Pulmonary artery endothelial cell (primary cell): ENCODE measurements around the gene TSSK2. TPM values are rescaled to one million over a fixed set of nuclear protein-coding genes. Genes with fewer than 3 reads are reported as not detected.

Experiments used
- DNase-seq: peaks from one replicate; pipeline ENCODE4 v3.0.0-alpha.2; 2011; ENCODE audit warnings: low read depth, low spot score
- total RNA-seq: library from RNA; depleted of rRNA; stranded (reverse); fragments of >200 nt; gene quantifications from 2 replicates; pipeline ENCODE4 v1.2.3, GENCODE V29; 2014

TSSK2 gene
- total RNA-seq, 1 donor from 2014 or later: not detected

DNA sequence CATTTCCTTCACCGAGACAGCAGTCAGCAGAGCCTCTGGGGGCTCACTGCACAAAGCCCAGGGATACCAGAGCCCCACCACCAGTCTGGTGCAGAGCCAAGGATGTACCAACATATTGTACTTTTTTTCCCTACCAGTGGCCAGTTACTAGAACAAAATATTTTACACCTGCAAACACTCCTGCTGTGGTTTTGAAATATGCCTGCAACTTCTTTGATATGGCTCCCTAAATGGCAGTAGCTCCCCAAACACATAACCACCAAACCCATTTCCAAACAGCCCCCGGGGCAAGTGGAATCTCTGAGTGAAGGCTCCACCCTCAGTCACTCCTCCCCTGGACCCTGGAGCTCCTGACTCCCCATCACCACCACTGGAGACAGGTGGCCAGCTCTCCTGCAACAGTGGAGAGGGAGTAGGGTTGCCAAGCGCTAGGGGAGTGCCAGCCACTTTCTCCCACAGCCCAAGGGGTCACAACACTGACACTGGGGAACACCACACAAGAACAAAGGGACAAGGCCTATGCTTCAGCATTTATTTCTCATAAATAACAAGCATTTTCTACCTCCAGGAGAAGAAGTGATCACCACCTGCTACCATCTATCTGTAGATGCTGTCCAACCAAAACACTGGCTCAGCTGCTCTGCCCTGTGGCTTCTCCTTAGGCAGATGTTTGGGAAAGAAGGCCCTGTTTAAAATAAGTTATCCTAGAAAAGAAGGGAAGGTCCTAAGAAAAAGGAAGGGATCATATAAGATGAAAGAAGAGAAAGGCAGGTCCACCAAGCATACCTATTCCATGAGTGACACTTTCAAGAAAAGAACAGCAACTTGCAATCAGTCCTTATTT, 24.0 kb upstream of the TSSK2 start:
- DNase-seq: no peak

DNA sequence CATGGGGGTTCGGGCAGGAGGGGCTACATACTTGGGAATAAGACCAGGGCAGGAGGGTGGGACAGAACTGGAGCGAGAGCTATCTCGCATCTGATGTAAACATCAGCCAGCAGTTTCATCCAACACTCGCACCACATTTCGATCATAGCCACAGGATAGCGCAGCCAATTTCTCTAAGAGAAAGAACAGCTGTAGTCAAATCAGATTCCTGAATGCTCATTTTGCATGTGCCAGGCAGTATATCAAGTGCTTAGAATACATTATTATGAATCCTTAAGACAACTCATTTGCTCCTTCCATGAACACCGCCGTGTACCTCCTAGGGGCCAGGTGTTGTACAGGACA, 23.4 kb upstream of the TSSK2 start:
- DNase-seq: no peak

DNA sequence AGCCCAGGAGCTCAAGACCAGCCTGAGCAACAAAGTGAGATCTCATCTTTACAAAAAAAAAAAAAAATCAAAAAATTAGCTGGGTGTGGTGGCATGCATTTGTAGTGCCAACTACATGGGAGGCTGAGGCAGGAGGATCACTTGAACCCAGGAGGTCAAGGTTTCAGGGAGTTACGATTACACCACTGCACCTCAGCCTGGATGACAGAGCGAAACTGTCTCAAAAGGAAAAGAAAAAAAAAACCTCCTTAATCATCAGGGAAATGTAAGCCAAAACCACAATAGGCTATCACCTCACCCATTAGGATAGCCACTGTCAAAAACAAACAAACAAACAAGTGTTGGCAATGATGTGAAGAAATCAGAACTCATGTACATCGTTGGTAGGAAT, 22.3 kb upstream of the TSSK2 start:
- no peak for DNase-seq

DNA sequence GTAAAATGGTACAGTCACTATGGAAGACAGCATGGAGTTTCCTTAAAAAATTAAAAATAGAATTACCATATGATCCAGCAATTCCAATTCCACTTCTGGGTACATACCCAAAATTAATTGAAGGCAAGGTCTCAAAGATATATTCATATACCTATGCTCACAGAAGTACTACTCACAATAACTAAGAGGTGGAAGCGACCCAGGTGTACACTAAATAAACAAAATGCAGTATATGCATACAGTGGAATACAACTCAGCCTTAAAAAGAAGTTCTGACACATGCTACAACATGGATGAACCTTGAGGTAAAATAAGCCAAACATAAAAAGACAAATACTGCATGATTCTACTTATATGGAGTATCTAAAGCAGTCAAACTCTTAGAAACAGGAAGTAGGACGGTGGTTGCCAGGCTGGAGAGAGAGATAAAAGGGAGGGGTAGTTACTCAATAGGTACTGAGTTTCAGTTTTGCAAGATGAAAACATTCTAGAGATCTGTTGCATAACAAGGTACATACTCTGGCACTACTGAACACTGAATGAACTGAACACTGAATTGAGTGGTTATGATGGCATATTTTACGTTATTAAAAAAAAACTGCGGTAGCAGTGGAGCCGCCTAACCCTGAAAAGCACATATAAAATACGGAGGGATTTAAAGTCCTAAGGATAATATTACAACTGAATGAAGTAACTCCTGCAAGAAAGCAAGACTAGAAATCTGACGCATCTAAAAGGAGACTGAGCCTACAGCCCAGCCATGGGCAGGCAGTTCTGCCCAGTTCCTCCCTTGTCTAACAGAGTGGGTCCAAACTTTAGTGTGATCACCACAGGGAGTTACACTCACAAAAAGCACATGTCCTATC, 21.7 kb upstream of the TSSK2 start:
- DNase-seq: no peak

- no peak for DNase-seq
These were observed 21.0 kb upstream of the TSSK2 start for GRCh38 chr22:19110064-19110458.

GRCh38 chr22:19110646-19111045, 20.5 kb upstream of the TSSK2 start:
- DNase-seq: no peak

DNA sequence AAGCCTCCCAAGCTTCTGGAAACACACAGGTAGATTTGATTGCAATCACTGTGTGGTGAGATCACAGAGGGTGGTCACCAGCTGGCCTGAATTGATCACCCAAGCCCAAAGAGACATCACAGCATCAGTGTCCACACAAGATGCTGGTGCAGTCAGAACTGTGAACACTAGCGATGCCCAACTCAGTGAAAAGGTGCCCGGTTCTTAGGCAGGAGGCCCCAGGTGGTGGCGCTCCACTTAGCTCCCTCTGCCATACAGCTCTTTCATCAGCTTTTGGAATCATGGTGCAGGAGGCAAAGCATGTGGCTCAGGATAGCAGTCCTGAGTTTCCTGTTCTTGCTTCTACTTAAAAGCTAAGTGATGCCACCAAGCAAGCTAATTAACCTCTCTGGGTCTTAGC, 20.0 kb upstream of the TSSK2 start:
- DNase-seq: no peak

DNA sequence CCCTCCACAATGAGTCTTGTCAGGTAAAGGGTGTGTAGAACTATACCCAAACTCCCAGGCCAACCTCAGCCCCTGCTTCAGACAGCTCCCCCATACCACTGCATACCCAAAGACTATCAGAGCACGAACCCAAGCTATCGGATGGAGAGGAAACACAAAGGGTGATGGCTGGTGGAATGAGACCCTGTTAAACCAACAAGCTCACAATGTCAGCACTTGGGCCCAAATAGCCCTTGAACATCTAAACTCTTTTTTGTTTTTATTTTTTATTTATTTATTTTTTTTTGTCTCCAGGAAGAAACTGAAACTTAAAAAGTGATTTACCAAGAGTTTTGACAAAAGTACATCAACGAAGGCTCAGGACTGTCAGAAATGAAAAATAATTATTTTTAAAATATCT, 19.5 kb upstream of the TSSK2 start:
- no peak for DNase-seq

DNA sequence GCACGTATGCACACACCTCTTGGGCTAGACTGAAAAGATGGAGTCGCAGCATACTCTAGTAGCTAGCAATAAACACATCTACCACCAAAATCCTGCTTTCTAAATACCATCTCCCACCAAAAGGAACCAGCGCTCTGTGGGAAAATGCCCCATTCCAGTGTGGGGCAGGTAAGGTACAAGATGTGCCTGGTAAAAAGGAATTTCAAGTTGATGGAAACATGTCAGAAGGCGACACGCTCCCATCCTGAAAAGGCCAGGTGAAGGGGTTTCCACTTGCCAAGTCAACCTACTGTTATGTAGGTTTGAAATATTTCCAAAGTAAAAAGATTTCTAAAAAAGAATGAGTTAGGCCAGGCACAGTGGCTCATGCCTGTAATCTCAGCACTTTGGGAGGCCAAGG, 17.7 kb upstream of the TSSK2 start:
- no peak for DNase-seq

DNA sequence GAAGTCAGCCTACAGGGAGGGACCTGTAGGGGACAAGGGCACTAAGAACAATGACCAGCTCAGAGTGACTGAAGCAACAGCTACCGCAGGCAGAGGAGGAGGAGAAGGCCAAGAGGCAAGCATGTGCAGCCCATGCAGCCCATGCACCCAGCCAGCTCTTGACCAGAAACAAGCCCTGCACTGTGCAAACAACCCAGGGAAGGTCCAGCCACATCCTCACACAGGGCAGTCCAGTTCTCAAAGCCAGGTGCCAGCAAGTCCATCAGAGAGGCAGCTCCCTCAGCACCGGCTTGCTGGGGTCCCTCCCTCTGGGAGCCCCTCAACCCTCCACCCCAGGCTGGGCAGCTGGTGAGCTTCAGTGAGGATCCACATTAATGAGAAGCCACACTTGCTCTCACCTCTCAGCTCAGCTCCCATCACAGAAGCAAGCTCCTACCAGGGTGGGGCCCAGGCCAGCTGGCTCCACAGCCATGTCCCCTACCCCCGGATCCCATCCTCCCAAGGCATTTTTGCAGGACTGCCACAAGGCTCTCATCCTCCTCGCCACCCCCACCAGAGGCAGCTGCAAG, 16.0 kb upstream of the TSSK2 start:
- no peak for DNase-seq

GRCh38 chr22:19115628-19116027, 15.5 kb upstream of the TSSK2 start:
- DNase-seq: no peak

- DNase-seq: no peak
These were observed 14.0 kb upstream of the TSSK2 start for GRCh38 chr22:19117111-19117512.

GRCh38 chr22:19118329-19118880, 12.7 kb upstream of the TSSK2 start:
- DNase-seq: no peak

GRCh38 chr22:19119949-19120348, 11.2 kb upstream of the TSSK2 start:
- no peak for DNase-seq

DNA sequence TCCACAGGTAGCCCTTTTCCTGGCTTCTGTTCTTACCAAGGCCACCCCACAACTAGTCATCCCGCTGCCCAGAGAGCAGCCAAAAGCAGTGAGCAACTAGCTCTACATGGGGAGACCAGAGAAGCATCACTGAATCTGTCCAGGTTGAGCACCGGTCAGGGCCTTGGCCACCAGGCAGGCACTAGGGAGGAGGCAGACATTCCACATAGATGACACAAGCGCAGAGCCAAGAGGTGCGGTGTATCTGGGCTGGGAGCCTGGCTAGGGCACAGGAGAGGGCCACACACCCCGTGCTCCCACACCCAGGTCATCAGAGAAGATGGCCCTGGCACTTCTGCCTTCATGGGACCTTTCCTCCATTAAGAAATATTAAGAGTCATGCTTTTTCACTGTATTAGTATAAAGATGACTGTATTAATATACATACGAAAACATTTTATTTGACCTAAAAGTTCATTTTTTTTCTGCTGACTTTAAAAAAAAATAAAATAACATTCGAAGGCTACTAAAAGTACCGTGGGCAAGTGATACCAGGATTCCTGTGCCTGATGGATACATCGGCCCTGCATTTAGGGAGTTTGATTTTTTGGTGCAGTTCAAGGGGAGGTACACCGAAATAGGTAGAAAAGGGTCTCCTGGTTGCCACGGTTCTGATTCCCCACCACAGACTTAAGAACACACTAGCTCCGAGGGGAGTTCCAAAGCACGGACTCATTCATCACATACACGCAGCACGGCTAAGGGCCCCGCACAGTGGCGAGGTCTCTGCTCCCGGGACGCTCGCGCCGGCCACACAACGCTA, 10.1 kb upstream of the TSSK2 start:
- DNase-seq: no peak

GRCh38 chr22:19121631-19122142, 9.4 kb upstream of the TSSK2 start:
- DNase-seq: no peak

DNA sequence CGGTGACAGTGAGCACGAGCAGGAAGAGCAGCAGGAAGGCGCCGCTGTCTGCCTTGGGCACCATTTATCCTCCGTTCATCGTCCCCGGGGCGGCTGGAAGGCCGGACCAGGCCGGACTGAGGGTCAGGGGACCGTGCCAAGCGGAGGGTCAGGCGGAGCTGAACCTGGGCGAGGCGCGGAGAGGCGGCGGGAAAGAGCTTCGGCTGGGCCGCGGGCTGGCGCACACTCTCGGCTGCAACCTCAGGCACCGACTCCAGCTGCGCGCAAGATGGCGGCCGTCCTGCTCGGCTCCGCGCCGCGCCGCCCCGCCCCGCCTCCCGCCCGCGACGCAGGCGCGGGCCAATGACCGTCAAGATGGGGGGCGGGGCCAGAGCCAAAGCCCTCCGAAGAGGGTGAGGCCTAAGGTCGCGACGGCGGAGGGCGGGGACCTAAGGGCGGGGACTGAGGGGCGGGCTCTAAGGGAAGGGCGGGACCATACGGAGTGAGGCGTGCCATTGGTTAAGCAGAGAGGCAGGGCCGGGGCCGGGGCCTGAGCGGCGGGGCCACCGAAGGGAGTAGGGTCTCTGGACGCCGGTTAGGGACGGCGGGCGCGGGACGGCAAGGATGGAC, 8.9 kb upstream of the TSSK2 start, which contains the start of gene DGCR2:
TSS of gene DGCR2 (minus strand) at position 270 of the 609 bp plus-strand sequence. CDS start at position 64, 206 bp downstream.
- DNase-seq: peak; percentile 85

- no peak for DNase-seq
These were observed 8.2 kb upstream of the TSSK2 start for GRCh38 chr22:19122752-19123492.

DNA sequence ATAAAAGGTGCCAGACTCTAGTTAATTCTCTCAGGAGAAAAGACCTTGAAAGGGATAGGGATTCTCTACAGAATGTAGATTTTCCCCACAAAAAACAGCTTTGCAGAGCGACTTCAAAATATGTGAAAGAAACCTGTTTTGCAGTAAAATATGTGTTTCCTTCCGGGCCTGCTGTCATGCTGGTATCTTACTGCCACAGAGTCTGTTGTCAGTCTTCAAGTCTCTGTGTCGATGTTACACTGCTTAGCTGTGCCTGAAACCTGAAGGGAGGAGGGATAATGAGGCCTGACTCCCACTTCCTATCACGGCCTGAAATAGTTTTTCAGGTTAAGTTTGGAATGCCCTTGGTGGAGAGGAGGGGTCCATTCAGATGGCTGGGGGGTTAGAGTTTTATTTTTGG, 7.2 kb upstream of the TSSK2 start:
- no peak for DNase-seq

DNA sequence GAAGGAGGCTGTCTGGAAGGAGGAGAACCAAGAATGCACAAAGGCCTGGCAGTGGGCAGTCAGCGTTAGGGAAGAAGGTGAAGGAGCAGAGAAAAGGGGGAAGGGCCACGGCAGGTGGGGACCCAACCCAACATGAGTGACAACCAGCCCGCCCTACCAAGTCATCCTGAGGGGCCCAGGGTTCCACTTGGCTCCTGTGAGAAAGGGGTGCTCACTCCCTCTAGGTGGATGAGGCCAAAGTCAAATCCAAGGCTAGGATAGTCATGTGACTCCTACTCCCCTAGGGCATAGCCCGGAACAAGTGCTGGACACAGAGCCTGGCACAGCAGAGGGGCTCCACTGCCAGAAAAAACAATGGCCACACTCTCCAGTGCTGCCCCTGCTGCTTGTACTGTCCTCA, 6.7 kb upstream of the TSSK2 start:
- DNase-seq: no peak
